NB4 (cell line): Measurements from ENCODE around the gene FOXL3.

Experiments used
- DNase-seq: peaks from one replicate; pipeline ENCODE4 v3.0.0; 2010; ENCODE audit warnings: low read depth
- H3K4me3 ChIP-seq: one replicate; pipeline ENCODE4 v1.5.1; 2011; ENCODE audit warnings: mild to moderate bottlenecking, low read depth, low read length, moderate library complexity
- CTCF ChIP-seq: IDR thresholded peaks from one replicate; pipeline ENCODE4 v1.5.1; 2012; ENCODE audit warnings: low read depth, low read length
- MAX ChIP-seq: IDR thresholded peaks from 2 replicates; pipeline ENCODE4 v1.6.1; 2011; ENCODE audit warnings: low read depth, low read length
- MYC ChIP-seq: IDR thresholded peaks from 2 replicates; pipeline ENCODE4 v1.6.1; 2011; ENCODE audit warnings: low read depth, low read length
- POLR2A ChIP-seq: IDR thresholded peaks from 2 replicates; pipeline ENCODE4 v1.6.1; 2011; ENCODE audit warnings: mild to moderate bottlenecking; ENCODE audit not compliant: insufficient read length; ENCODE audit errors: extremely low read depth

FOXL3 gene

GRCh38 chr7:257647-257992, 32.4 kb upstream of the FOXL3 start:
- H3K4me3 ChIP-seq: no peak overlapping the region
- TF ChIP-seq MAX: no peak
- no peak for TF ChIP-seq POLR2A
- TF ChIP-seq MYC: no peak
- no peak for TF ChIP-seq CTCF
- no peak for DNase-seq

- no peak for DNase-seq
- no peak overlapping the region for H3K4me3 ChIP-seq
- TF ChIP-seq POLR2A (no peak), MYC (no peak), CTCF (no peak), MAX (no peak)
These were observed 31.3 kb upstream of the FOXL3 start for GRCh38 chr7:258476-259190.

- no peak for DNase-seq
- no peak overlapping the region for H3K4me3 ChIP-seq
- TF ChIP-seq CTCF: no peak
- TF ChIP-seq MYC: no peak
- TF ChIP-seq POLR2A: no peak
- TF ChIP-seq MAX: no peak
These were observed 30.8 kb upstream of the FOXL3 start for GRCh38 chr7:259191-259505.

GRCh38 chr7:259751-260405, 30.1 kb upstream of the FOXL3 start:
- no peak overlapping the region for H3K4me3 ChIP-seq
- TF ChIP-seq MAX (no peak), POLR2A (no peak), MYC (no peak), CTCF (no peak)
- DNase-seq: no peak

GRCh38 chr7:260441-261281, 29.3 kb upstream of the FOXL3 start:
- H3K4me3 ChIP-seq: no peak overlapping the region

More at GRCh38 chr7:260441-261281, 29.3 kb upstream of the FOXL3 start:
- no peak for DNase-seq
- TF ChIP-seq POLR2A (no peak), CTCF (no peak), MYC (no peak), MAX (no peak)
